Heart left ventricle (tissue), 13 donors: ENCODE results near the gene SRPK2.

Experiments used
- CTCF ChIP-seq, 12 donors: fragments of 200-600 bp; sonication (generic) in 4 of 12; IDR thresholded peaks; one replicate each; pipeline versions ENCODE4 v1.5.0 to v1.8.0; 2018 to 2022; ENCODE audit warnings: antibody characterized with exemption in 12 of 12, mild to moderate bottlenecking in 5 of 12
- POLR2A ChIP-seq, 2 donors: fragments of 450-650 bp; IDR thresholded peaks; one replicate each; pipeline ENCODE4 v1.6.1; 2017; ENCODE audit warnings: antibody characterized with exemption in 2 of 2, mild to moderate bottlenecking in 2 of 2, moderate library complexity in 2 of 2
- donor health status: ischemic (EF 13 %, LVEDD 7.1; RV severe dilation, severe dysfunction).
- donor health status: DM: no; HTN: yes; CAD: no.
- donor health status: DM: no; HTN: no; CAD: no.
- donor health status: ischemic (EF 25% LVEDD 6.9; RV normal size, moderate dysfunction).
- donor health status: ischemic (EF 25% LVEDD 5.7; RV mildly dilated, moderate dysfunction).
- donor health status: ischemic (EF 35%, LVEDD 5.7; RV mildly dilated, moderate dysfunction).
- donor health status: nonischemic (EF 11% LVEDD 7.7; RV severe dilation, severe dysfunction).
- donor health status: DM: yes; HTN: yes; CAD: no.
- donor health status: PGD.
- donor health status: ischemic (EF 29% LVEDD 5.4; RV normal size, mild dysfunction).
- donor health status: nonischemic (EF 23%, LVEDD 6.1; RV moderate dilation, normal function).

GRCh38 chr7:105298439-105298894 is 90.3 kb downstream of the SRPK2 start:
- TF ChIP-seq CTCF (IDR thresholded peaks at IDR 0.05) (no peak), POLR2A (IDR thresholded peaks at IDR 0.05) (no peak)
